ENCODE results near the gene MOSMO. TPM values are rescaled to one million over a fixed set of nuclear protein-coding genes. Genes with fewer than 3 reads are reported as not detected.

Gene MOSMO
- total and polyA plus RNA-seq, 10 of the 15 experiments (the other 5 are each of a cell fraction or from before 2014, with no cell fraction given) = 1.7 to 26.7 (median 12.2) TPM

DNA sequence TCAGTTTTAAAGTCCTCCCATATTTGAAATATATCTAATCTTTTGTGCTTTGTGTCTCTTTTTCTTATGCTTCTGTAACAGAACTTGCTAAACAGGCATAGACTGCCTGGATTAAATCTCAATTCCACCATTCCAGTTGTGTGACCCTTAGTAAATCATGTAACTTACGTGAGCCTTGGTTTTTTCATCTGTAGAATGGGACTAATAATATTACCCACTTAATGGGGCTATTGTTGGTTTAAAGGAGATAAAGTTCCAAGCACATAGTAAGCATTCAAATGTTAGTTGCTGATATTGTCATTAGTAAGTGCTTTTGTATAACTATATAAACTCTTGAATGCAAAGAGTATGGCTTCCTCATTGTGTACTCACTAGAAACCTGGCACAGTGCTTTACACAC is 78.5 kb downstream of the MOSMO start:
- Histone ChIP-seq H3K4me3 (no peak overlapping the region), H3K27me3 (replicated peaks in 1 of 2; ENCODE audit: control insufficient read depth in 2 of 2, insufficient read depth in 2 of 2, low read length in 1 of 2) (no peaks in the 10 kb centered on the region), H2AFZ (ENCODE audit: control insufficient read depth, low read depth, low read length) (no peak overlapping the region), H3K4me1 (ENCODE audit: control insufficient read depth, insufficient read depth, low read length) (no peaks in the 10 kb centered on the region), H3K79me2 (ENCODE audit: control insufficient read depth, insufficient read depth, low read length) (no peaks in the 10 kb centered on the region), H3K36me3 (ENCODE audit: control insufficient read depth in 2 of 2, insufficient read depth in 2 of 2, low read length in 1 of 2) (0 out of 4 replicates have a peak, but pooled peaks cover 0 to 2% of the 10 kb centered on the region in 2 experiments), H3K27ac (ENCODE audit: control insufficient read depth, insufficient read depth) (no peak overlapping the region), H3K4me2 (ENCODE audit: control insufficient read depth, insufficient read depth) (no peak overlapping the region), H4K20me1 (ENCODE audit: control insufficient read depth, insufficient read depth) (no peaks in the 10 kb centered on the region), H3K9me3 (replicated peaks; ENCODE audit: control insufficient read depth, insufficient read depth, low read length) (no peaks in the 10 kb centered on the region), H3K9ac (ENCODE audit: control insufficient read depth, insufficient read depth, low read length) (no peak overlapping the region)
- RAD21 ChIA-PET (ENCODE audit: unreplicated experiment) = no interaction called here
- WGBS (ENCODE audit: insufficient coverage, insufficient replicate concordance, low lambda C conversion rate, missing lambda C conversion rate) = 29% methylated on average over 1 of the region's 1 CpG
- SMC1A ChIA-PET (ENCODE audit: uncharacterized antibody, unreplicated experiment) = no interaction called here
- no peak for ATAC-seq
- in situ Hi-C loops (cut with MboI) = no loop called here
- CTCF ChIA-PET = no interaction called here
- no peak for FAIRE-seq
- no peak for DNase-seq (ENCODE audit: low read depth, low spot score)
- intact Hi-C loops (cut with micrococcal nuclease; ENCODE audit: unreplicated experiment) = no loop called here
- TF ChIP-seq PML (IDR thresholded peaks at IDR 0.05; ENCODE audit: low read length) (no peak), ZZZ3 (IDR thresholded peaks at IDR 0.05; ENCODE audit: control insufficient read depth, insufficient read length, low read depth) (no peak), NFYB (IDR thresholded peaks at IDR 0.05; ENCODE audit: insufficient read depth, low read depth, low read length) (no peak), YY1 (IDR thresholded peaks at IDR 0.05; ENCODE audit: low read depth, low read length) (no peak), SIN3A (IDR thresholded peaks at IDR 0.05; ENCODE audit: low read depth, low read length) (no peak), BRCA1 (IDR thresholded peaks at IDR 0.05; ENCODE audit: low read depth, low read length) (no peak), GATAD2B (conservative IDR thresholded peaks at IDR 0.05; ENCODE audit: low read depth) (no peak), ZNF207 (IDR thresholded peaks at IDR 0.05; ENCODE audit: borderline replicate concordance) (no peak), NR2F1 (conservative IDR thresholded peaks at IDR 0.05) (no peak)
- TF ChIP-seq, protein P1, sequence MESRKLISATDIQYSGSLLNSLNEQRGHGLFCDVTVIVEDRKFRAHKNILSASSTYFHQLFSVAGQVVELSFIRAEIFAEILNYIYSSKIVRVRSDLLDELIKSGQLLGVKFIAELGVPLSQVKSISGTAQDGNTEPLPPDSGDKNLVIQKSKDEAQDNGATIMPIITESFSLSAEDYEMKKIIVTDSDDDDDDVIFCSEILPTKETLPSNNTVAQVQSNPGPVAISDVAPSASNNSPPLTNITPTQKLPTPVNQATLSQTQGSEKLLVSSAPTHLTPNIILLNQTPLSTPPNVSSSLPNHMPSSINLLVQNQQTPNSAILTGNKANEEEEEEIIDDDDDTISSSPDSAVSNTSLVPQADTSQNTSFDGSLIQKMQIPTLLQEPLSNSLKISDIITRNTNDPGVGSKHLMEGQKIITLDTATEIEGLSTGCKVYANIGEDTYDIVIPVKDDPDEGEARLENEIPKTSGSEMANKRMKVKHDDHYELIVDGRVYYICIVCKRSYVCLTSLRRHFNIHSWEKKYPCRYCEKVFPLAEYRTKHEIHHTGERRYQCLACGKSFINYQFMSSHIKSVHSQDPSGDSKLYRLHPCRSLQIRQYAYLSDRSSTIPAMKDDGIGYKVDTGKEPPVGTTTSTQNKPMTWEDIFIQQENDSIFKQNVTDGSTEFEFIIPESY (IDR thresholded peaks at IDR 0.05) = no peak
- TF ChIP-seq, protein P2, sequence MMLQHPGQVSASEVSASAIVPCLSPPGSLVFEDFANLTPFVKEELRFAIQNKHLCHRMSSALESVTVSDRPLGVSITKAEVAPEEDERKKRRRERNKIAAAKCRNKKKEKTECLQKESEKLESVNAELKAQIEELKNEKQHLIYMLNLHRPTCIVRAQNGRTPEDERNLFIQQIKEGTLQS (IDR thresholded peaks at IDR 0.05; ENCODE audit: borderline replicate concordance, extremely low read depth, low read depth, low read length) = no peak
- TF ChIP-seq, protein P3, sequence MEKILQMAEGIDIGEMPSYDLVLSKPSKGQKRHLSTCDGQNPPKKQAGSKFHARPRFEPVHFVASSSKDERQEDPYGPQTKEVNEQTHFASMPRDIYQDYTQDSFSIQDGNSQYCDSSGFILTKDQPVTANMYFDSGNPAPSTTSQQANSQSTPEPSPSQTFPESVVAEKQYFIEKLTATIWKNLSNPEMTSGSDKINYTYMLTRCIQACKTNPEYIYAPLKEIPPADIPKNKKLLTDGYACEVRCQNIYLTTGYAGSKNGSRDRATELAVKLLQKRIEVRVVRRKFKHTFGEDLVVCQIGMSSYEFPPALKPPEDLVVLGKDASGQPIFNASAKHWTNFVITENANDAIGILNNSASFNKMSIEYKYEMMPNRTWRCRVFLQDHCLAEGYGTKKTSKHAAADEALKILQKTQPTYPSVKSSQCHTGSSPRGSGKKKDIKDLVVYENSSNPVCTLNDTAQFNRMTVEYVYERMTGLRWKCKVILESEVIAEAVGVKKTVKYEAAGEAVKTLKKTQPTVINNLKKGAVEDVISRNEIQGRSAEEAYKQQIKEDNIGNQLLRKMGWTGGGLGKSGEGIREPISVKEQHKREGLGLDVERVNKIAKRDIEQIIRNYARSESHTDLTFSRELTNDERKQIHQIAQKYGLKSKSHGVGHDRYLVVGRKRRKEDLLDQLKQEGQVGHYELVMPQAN (conservative IDR thresholded peaks at IDR 0.05) = no peak
- POLR2A ChIA-PET = no interaction called here
- no TSS peak for BruUV-seq (replicated peaks)
